HPDE6-E6E7 (cell line): Measurements from ENCODE around the gene EXOC4.

Source experiments
- DNase-seq: peaks from one replicate; pipeline ENCODE4 v3.0.0; 2011; ENCODE audit warnings: missing footprints; ENCODE audit errors: extremely low spot score

Gene EXOC4

GRCh38 chr7:133784486-133785001 lies 531.7 kb downstream of the EXOC4 start:
- DNase-seq = no peak

GRCh38 chr7:133786401-133786937 lies 533.6 kb downstream of the EXOC4 start:
- DNase-seq = no peak

- DNase-seq = no peak
Observed at GRCh38 chr7:133789974-133790373, 537.1 kb downstream of the EXOC4 start.

GRCh38 chr7:133790911-133791310 lies 538.0 kb downstream of the EXOC4 start:
- no peak for DNase-seq

DNA sequence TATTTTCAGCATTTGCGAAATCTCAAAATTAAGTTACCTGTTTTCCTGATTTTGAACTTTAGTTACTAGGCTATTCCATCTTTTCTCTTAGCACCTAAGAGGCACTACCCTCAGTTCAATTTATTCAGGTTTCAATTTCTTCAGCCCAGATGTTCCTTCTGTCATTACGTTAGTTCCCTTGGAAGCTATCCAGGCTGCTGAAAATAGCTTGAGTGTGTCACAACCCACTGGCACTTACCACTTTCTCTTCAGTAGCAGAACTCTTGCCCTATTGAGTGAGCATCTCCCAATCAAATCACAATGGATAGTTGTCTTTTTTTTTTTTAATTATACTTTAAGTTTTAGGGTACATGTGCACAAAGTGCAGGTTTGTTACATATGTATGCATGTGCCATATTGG lies 541.6 kb downstream of the EXOC4 start:
- no peak for DNase-seq

- no peak for DNase-seq
Observed at GRCh38 chr7:133795068-133795665, 542.3 kb downstream of the EXOC4 start.

GRCh38 chr7:133796782-133797745 lies 544.2 kb downstream of the EXOC4 start:
- no peak for DNase-seq

GRCh38 chr7:133797818-133798520 lies 545.1 kb downstream of the EXOC4 start:
- DNase-seq = no peak

- no peak for DNase-seq
Observed at GRCh38 chr7:133801341-133801740, 548.5 kb downstream of the EXOC4 start.

GRCh38 chr7:133804127-133804526 lies 551.2 kb downstream of the EXOC4 start:
- no peak for DNase-seq

DNA sequence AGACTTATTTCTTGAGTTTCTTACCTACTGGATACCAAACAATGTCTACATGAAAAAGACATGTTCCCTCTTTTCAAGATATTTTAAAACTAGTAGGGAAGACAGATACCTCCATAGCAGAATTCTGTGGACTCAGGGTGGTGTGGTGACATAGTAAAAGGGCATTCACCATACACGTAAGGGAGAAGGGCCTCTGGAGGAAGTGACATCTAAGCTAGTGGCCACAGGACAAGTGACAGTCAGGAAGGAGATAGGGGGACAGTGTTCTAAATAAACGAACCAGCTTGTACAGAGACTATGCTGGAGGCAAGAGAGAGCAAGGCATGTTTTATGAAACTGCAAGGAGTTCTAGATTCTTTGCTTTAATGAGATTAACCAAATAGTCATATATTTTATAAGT lies 552.5 kb downstream of the EXOC4 start:
- no peak for DNase-seq

GRCh38 chr7:133807624-133808492 lies 555.0 kb downstream of the EXOC4 start:
- no peak for DNase-seq

DNA sequence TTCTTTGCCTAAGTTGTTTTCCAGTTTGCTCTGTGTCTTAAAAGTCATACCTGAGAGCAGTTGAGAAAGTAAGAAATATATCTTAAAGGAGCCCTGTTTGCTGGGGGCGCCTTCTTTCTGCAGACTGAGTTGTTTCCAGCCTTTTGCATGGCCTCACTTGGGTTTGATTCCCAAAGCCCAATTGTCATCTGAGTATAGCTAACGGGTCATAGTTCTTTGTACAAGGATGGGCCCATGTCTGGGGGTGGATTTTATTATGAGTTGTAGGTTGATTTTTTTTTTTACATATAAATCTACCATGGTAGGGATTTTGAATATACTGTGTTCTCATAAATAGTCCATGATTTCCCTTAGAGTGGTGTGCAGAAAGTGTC lies 555.6 kb downstream of the EXOC4 start:
- DNase-seq = no peak

GRCh38 chr7:133812877-133813276 lies 560.0 kb downstream of the EXOC4 start:
- DNase-seq = no peak

DNA sequence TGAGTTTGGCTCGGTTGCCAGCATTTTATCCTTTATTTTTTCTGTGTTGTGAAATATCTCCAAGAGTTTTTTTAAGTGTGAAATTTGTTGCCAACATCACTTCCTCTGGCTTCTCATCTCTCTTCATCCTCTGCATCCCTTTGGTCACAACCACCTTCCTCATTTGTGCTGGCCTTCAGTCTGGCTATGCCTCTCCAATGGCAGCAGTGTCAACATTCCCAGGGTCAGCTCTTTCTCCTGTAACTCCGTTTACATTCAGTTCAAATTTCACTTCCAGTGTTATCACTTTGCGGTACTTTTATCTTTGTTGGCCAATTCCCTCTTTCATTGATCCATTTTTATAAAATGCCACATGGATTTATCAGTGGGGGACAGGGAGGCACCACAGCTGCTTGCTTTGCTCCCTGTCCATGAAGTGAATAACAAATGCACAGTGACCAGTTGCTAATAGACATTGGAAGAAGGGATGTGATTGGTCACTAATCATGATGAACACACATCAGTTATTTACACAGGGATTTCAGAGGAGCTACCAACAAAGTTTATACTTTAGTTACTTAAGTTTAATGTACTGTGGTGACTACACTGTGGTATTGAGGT lies 562.8 kb downstream of the EXOC4 start:
- no peak for DNase-seq

GRCh38 chr7:133819695-133820094 lies 566.8 kb downstream of the EXOC4 start:
- no peak for DNase-seq

DNA sequence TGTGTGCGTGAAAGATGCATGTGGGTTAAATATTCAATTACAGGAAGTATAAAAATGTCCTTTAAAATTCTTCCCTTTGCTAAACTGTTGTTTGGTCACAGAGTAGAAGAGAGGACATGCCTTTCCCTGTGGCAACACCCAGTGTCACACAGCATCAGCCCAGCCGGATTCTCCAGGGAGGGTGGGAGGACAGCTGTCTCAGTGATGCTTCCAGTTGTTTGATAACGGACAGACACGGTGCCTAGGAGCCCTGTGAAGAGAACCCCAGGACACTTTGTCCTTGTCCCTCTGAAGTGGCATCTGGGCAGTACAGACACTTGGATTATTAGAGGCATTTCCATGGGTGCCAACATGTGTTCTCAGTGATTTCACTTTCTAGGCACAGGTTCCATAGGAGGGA lies 567.7 kb downstream of the EXOC4 start:
- no peak for DNase-seq

GRCh38 chr7:133821171-133821570 lies 568.3 kb downstream of the EXOC4 start:
- DNase-seq = no peak

GRCh38 chr7:133822001-133822641 lies 569.2 kb downstream of the EXOC4 start:
- no peak for DNase-seq

DNA sequence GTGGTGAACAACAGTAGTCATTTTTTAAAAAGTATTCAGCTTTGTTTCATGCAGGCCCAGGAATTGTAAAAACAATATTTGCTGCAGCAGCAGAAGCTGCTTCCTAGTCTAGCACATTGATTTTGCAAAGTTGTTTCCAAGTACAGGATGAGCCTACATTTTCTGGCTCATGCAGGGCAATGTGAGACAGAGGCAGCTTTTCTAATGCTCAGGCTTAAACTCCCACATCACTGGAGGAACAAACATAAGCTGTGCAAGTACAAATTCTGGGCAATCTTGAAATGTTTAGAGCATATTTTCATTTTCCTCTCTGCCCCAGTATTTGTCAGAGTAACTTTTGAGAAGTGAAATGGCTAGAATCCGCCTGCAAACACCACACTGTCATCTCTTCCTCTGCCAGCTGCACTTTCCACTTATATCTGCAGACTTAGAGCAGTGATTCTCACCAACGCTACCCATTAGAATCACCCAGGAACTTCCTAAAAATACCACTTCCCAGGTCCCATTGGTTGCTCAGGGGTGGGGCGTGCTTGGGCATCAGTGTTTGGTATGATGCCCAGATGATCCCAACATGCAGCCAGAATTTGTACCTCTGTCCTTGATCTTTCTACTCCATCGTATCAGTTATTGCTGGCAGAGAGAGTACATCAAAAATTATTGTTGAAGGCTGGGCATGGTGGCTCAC lies 570.1 kb downstream of the EXOC4 start:
- DNase-seq = no peak
